Measurements from ENCODE around the gene ARHGAP18.

Gene ARHGAP18

DNA sequence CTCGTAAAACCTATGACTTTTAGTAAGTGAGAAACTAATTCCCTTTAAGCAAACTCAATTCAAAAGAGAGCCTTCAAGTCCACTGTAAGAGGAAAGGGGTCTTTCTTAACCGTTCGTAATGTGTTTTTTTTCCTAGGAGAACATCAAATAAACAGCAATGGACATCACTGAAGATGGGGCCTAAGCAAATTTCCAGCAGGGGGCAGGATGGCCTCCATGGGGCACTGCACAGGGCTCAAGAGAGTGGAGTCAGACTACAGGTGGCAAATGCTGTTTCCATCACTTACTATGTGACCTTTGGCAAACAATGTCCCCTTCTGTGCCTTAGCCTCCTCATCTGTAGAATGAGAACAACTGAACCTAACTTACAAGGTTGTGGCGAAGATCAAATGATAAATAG lies 88.7 kb downstream of the ARHGAP18 start:
- Mint-ChIP-seq H3K4me3 (no peak overlapping the region), H3K36me3 (ENCODE audit: insufficient read depth) (peaks cover 3% of the 10 kb centered on the region), H3K27me3 (no peaks in the 10 kb centered on the region), H3K4me1 (peaks cover 5% of the 10 kb centered on the region), H3K9me3 (no peaks in the 10 kb centered on the region), H3K27ac (ENCODE audit: low read depth) (no peak overlapping the region)
- no peak for ATAC-seq (replicated peaks; ENCODE audit: extremely low read depth, poor library complexity, severe bottlenecking)
- DNase-seq (ENCODE audit: low spot score in 2 of 2) = peak in 1 of 2 donors; percentile 20

DNA sequence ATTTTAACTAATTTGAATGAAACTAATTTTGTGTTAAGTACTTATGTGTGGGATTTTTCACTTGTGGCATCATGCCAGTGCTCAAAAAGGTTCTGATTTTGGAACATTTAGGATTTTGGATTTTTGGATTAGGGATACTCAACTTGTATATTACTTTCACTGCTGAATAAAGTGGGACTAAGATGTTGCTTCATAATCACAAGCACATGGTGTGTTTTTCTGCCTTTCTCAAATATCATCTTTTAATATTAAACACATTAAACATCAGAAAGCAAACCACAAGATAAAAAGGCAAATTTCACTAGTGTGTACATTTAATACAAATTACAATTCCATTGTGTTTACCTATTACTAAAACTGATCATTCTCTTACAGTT lies 89.8 kb downstream of the ARHGAP18 start:
- H3K9me3 Mint-ChIP-seq = no peaks in the 10 kb centered on the region
- H3K27ac Mint-ChIP-seq (ENCODE audit: low read depth) = no peak overlapping the region
- no peaks in the 10 kb centered on the region for H3K27me3 Mint-ChIP-seq
- DNase-seq (ENCODE audit: low spot score in 2 of 2) (no peak), ATAC-seq (replicated peaks; ENCODE audit: extremely low read depth, poor library complexity, severe bottlenecking) (no peak)
- peaks cover 5% of the 10 kb centered on the region for H3K4me1 Mint-ChIP-seq
- H3K36me3 Mint-ChIP-seq (ENCODE audit: insufficient read depth) = peaks cover 3% of the 10 kb centered on the region
- no peak overlapping the region for H3K4me3 Mint-ChIP-seq

DNA sequence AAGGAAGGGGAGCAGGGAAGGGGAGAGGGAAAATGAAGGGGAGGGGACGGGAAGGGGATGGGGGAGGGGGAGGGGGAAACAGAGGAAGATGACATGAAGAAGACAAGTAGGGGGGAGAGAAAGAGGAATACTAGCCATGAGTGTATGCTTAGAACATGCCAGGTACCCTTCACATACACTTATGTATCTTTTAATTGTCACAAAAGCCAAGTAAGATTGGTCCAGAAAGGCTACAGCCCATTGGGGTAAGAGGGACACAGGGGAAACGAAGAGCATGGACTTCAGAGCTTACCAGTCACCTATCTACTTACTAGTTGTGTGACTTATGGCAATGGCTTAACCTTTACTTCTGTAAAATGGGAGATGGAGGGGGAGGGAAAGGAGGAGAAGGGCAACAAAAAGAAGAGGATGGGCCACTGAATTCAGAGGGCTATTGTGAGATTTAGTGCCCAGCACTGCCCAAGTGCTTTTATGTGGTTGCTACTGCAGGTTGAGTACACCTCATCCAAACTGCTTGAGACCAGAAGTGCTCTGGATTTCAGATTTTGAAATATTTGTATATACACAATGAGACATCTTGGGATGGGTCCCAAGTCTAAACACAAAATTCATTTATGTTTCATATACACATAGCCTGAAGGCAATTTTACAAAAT lies 90.3 kb downstream of the ARHGAP18 start:
- Mint-ChIP-seq H3K27me3 (no peaks in the 10 kb centered on the region), H3K4me3 (no peak overlapping the region)

DNA sequence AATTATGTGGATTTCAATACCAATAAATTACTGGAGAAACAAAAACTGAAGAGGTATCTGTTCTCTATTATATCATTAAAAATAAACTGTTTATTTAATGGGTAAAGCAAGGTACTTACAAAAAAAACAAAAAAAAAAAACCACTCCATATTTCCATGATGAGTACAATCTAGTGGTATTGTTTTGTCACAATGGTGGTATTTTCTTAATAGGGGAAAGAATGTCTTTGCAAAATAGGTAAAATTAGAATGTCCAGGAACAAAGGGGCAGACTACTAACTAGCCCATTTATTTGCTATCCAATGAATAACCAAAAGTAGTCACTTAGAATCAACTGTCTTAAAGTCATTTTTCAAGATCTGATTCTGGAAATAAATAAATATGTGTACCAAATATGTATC lies 92.0 kb downstream of the ARHGAP18 start:
- Mint-ChIP-seq H3K4me3 (no peak overlapping the region), H3K27me3 (no peaks in the 10 kb centered on the region), H3K9me3 (no peaks in the 10 kb centered on the region), H3K4me1 (peaks cover 5% of the 10 kb centered on the region), H3K36me3 (ENCODE audit: insufficient read depth) (peaks cover 3% of the 10 kb centered on the region), H3K27ac (ENCODE audit: low read depth) (no peak overlapping the region)
- DNase-seq (ENCODE audit: low spot score in 2 of 2) = no peak
- ATAC-seq (replicated peaks; ENCODE audit: extremely low read depth, poor library complexity, severe bottlenecking) = no peak

More for the DNA sequence above, 90.3 kb downstream of the ARHGAP18 start:
- Mint-ChIP-seq H3K4me1 (peaks cover 5% of the 10 kb centered on the region), H3K36me3 (ENCODE audit: insufficient read depth) (peaks cover 3% of the 10 kb centered on the region), H3K9me3 (no peaks in the 10 kb centered on the region), H3K27ac (ENCODE audit: low read depth) (no peak overlapping the region)
- DNase-seq (ENCODE audit: low spot score in 2 of 2) (no peak), ATAC-seq (replicated peaks; ENCODE audit: extremely low read depth, poor library complexity, severe bottlenecking) (no peak)

DNA sequence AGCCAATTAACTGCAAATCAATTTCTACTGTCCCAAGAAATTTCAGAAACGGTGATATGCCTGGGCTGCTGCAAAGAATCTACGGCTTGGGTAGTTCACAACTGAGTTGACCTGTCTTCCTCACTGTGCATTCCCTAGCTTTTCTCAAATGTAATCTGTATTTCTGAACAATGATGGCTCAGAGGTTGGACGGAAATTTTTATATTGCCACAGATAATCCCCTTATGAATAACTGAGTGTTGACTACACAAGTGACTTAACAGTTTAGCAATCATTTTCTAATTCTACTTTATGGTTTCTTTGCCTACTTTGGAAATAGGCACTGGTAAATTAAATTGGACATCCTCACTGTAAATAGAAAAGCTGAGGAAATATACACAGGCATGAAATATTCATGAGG lies 94.5 kb downstream of the ARHGAP18 start:
- Mint-ChIP-seq H3K36me3 (ENCODE audit: insufficient read depth) (peaks cover 7% of the 10 kb centered on the region), H3K4me3 (no peak overlapping the region), H3K4me1 (peaks cover 5% of the 10 kb centered on the region), H3K27me3 (no peaks in the 10 kb centered on the region), H3K9me3 (no peaks in the 10 kb centered on the region), H3K27ac (ENCODE audit: low read depth) (no peak overlapping the region)
- DNase-seq (ENCODE audit: low spot score in 2 of 2) = no peak
- no peak for ATAC-seq (replicated peaks; ENCODE audit: extremely low read depth, poor library complexity, severe bottlenecking)

DNA sequence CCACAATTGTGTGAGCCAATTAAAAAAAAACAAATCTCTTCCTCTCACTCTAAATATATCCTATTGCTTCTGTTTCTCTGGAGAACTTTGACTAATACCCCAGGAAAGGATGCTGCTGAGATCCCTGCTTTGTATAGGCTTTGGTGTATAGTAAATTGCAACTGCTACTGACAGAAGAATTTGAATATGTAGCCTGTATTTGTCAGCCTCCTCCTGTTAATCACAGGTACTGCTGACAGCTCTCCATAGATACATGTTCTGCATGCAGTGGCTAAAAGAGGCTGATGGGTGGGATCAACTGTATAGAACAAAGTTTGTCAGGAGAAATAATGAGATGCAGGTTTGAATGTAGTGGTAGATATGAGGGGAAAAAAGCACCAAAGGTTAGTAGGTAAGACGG lies 95.0 kb downstream of the ARHGAP18 start:
- ATAC-seq (replicated peaks; ENCODE audit: extremely low read depth, poor library complexity, severe bottlenecking) (no peak), DNase-seq (ENCODE audit: low spot score in 2 of 2) (no peak)
- Mint-ChIP-seq H3K27ac (ENCODE audit: low read depth) (no peak overlapping the region), H3K4me1 (peaks cover 5% of the 10 kb centered on the region), H3K36me3 (ENCODE audit: insufficient read depth) (peaks cover 9% of the 10 kb centered on the region), H3K9me3 (no peaks in the 10 kb centered on the region), H3K27me3 (no peaks in the 10 kb centered on the region), H3K4me3 (no peak overlapping the region)

DNA sequence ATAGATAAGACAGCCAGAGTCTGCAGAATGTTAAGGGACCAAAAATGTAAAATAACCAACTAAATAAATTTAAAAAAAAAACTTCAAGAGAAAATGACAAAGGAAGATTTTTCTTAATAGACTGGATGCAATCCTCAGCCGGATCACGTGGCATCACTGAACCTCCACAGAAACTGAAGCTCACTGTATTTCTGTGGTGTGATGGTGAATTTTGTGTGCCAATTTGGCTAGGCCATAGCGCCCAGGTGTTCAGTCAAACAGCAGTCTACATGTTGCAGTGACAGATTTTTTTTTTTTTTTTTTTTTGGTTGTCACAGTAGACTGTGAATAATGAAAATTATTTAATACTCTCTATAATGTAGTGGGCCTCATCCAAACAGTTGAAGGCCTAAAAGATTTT lies 95.5 kb downstream of the ARHGAP18 start:
- Mint-ChIP-seq H3K27me3 (no peaks in the 10 kb centered on the region), H3K36me3 (ENCODE audit: insufficient read depth) (peaks cover 9% of the 10 kb centered on the region), H3K27ac (ENCODE audit: low read depth) (no peak overlapping the region), H3K9me3 (no peaks in the 10 kb centered on the region), H3K4me1 (peaks cover 5% of the 10 kb centered on the region), H3K4me3 (no peak overlapping the region)
- DNase-seq (ENCODE audit: low spot score in 2 of 2) (no peak), ATAC-seq (replicated peaks; ENCODE audit: extremely low read depth, poor library complexity, severe bottlenecking) (no peak)

DNA sequence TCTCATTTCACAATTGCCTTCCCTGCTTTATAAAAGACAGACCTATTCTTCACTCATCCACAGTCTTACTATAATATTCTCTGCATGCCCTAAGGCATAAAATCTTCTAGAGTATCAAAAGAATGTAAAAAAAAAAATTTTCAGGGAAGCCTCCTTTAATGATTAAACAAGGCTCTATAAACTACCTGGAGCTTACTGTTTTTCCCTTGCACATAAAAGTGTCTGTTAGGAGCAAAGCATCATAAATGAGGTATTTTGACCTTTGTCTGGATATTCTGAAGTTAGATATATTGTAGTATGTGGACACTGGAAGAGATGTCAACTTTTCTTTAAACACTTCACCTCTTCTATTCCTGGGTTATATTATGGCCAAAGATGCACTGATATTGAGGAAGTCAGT lies 97.5 kb downstream of the ARHGAP18 start:
- H3K36me3 Mint-ChIP-seq (ENCODE audit: insufficient read depth) = peaks cover 9% of the 10 kb centered on the region
- no peak for ATAC-seq (replicated peaks; ENCODE audit: extremely low read depth, poor library complexity, severe bottlenecking)
- H3K4me1 Mint-ChIP-seq = no peaks in the 10 kb centered on the region
- H3K9me3 Mint-ChIP-seq = no peaks in the 10 kb centered on the region
- H3K4me3 Mint-ChIP-seq = no peak overlapping the region
- H3K27me3 Mint-ChIP-seq = no peaks in the 10 kb centered on the region
- no peak overlapping the region for H3K27ac Mint-ChIP-seq (ENCODE audit: low read depth)
- DNase-seq (ENCODE audit: low spot score in 2 of 2) = no peak

DNA sequence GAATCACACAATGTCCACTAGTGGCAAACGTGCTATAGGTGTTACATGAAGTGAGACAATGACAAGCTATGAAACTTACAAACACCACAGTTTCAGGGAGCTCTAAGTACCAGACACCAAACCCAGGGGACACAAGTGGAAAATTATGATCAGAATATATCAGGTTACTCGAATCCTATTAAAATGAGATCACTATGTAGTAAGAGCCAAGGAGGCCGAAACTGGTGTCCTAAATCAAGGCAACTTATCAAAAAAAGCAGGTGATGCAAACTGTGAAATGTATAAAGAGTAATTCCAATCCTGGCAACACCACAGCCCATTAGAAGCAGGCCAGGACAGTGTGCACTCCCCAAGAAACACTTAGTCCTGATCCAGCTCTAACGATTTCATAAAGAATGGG lies 100.3 kb downstream of the ARHGAP18 start:
- Mint-ChIP-seq H3K4me3 (no peak overlapping the region), H3K27ac (ENCODE audit: low read depth) (no peak overlapping the region)
- no peak for ATAC-seq (replicated peaks; ENCODE audit: extremely low read depth, poor library complexity, severe bottlenecking)

DNA sequence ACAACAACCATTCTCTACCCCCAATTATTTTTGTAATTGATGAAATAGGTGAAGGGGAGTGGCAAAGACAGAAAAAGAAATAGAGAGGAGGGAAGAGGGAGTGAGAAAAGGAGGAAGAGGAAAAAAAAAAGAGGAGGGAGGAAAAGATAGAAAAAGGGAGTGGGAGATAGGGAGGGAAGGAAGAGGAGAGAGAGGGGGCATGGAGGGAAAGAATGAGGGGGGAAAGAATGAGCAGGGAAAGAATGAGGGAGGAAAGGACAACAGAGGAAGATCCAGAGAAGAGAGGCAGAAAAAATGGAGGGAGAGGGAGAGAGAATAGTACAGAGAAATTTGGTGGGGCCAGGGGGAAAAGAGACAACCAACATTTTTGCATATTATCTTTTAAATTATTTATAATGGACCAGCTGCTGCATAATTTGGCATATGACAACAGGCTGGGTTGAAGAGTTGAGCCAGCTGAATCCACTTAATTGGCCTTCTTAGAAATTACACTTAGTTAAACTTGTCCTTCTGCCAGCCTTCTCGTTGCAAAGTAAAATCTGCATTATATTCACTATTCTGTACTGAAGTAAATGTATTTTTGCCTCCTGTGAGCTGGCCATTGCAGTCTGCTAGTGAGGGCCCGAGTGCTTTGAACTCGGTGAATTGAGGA lies 101.0 kb downstream of the ARHGAP18 start:
- Mint-ChIP-seq H3K4me1 (no peaks in the 10 kb centered on the region), H3K27ac (ENCODE audit: low read depth) (no peak overlapping the region), H3K36me3 (ENCODE audit: insufficient read depth) (peaks cover 11% of the 10 kb centered on the region), H3K9me3 (no peaks in the 10 kb centered on the region), H3K27me3 (no peaks in the 10 kb centered on the region), H3K4me3 (no peak overlapping the region)
- ATAC-seq (replicated peaks; ENCODE audit: extremely low read depth, poor library complexity, severe bottlenecking) = no peak
- no peak for DNase-seq (ENCODE audit: low spot score in 2 of 2)

More for the DNA sequence above, 100.3 kb downstream of the ARHGAP18 start:
- no peaks in the 10 kb centered on the region for H3K9me3 Mint-ChIP-seq
- no peaks in the 10 kb centered on the region for H3K4me1 Mint-ChIP-seq
- H3K36me3 Mint-ChIP-seq (ENCODE audit: insufficient read depth) = peaks cover 11% of the 10 kb centered on the region
- no peaks in the 10 kb centered on the region for H3K27me3 Mint-ChIP-seq
- no peak for DNase-seq (ENCODE audit: low spot score in 2 of 2)

DNA sequence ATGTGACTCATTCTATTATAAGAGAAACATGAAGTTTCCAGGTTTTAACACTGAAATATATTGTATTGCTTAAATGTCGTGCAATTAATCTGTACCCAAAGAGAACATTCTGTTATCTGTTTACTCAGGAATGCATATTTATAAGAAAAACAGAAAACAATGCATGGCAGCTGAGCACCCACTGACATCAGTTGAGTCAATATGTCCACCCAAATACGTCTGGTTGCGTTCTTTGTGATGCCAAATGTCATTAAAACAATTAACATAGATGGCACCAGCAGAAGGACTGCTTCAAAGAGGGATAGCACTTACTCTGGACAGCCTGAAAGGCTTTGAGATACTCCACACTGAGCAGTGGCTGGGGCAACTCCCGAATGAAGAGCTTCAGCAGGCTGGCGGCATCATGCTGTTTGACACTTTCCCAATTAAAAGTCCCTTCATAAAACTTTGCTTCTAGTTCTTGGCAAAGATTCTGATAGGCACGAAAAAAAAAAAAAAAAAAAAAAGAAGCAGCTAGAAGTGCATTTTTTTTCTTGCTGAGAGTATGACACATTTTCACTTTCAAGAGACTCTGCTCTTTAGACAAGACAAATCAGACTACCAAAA lies 102.3 kb downstream of the ARHGAP18 start:
- H3K36me3 Mint-ChIP-seq (ENCODE audit: insufficient read depth) = peaks cover 10% of the 10 kb centered on the region
- H3K27me3 Mint-ChIP-seq = no peaks in the 10 kb centered on the region
- H3K27ac Mint-ChIP-seq (ENCODE audit: low read depth) = no peak overlapping the region
- no peak overlapping the region for H3K4me3 Mint-ChIP-seq
- H3K9me3 Mint-ChIP-seq = no peaks in the 10 kb centered on the region
- ATAC-seq (replicated peaks; ENCODE audit: extremely low read depth, poor library complexity, severe bottlenecking) = no peak
- no peaks in the 10 kb centered on the region for H3K4me1 Mint-ChIP-seq
- DNase-seq (ENCODE audit: low spot score in 2 of 2) = no peak

DNA sequence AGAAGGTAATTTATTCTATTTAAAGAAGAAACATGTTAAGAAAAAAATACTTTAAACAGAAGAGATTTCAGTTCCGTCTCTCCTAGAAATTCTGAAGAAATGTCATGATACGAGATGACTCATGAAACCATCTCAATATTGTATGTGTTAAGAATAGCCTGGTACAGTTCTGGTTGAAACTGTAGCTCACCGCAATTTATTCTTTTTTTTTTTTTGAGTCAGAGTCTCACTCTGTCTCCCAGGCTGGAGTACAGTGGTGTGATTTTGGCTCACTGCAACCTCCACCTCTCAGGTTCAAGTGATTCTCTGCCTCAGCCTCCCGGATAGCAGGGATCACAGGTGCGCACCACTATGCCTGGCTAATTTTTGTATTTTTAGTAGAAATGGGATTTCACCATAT lies 103.3 kb downstream of the ARHGAP18 start:
- ATAC-seq (replicated peaks; ENCODE audit: extremely low read depth, poor library complexity, severe bottlenecking) (no peak), DNase-seq (ENCODE audit: low spot score in 2 of 2) (no peak)
- H3K9me3 Mint-ChIP-seq = no peaks in the 10 kb centered on the region
- H3K4me1 Mint-ChIP-seq = no peaks in the 10 kb centered on the region
- no peaks in the 10 kb centered on the region for H3K27me3 Mint-ChIP-seq
- no peak overlapping the region for H3K4me3 Mint-ChIP-seq
- no peak overlapping the region for H3K27ac Mint-ChIP-seq (ENCODE audit: low read depth)
- peaks cover 8% of the 10 kb centered on the region for H3K36me3 Mint-ChIP-seq (ENCODE audit: insufficient read depth)

DNA sequence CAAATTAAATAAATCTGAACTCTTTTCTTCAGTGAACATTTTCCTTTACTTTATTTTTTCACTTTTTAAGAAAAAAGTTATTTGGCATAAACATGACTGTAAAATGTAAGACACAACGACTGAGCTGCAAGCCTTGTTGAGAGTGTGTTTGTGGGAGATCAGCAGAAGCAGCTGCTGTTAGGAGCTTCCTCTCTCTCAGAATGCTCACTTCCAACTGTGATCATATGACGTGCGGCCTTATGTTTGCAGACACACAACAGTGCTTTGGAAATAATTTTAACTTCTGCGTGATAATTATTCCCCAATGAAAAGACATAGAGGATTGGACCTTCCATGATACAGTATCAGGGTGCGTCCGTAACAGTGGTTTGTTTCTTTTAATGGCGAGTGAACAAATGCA lies 104.0 kb downstream of the ARHGAP18 start:
- H3K36me3 Mint-ChIP-seq (ENCODE audit: insufficient read depth) = peaks cover 10% of the 10 kb centered on the region
- H3K27ac Mint-ChIP-seq (ENCODE audit: low read depth) = no peak overlapping the region
- H3K4me3 Mint-ChIP-seq = no peak overlapping the region
- no peaks in the 10 kb centered on the region for H3K4me1 Mint-ChIP-seq
- DNase-seq (ENCODE audit: low spot score in 2 of 2) = no peak
- no peak for ATAC-seq (replicated peaks; ENCODE audit: extremely low read depth, poor library complexity, severe bottlenecking)
- no peaks in the 10 kb centered on the region for H3K27me3 Mint-ChIP-seq
- no peaks in the 10 kb centered on the region for H3K9me3 Mint-ChIP-seq

Data from central memory CD8-positive, alpha-beta T cell (primary cell).